GM19328 (cell line): ENCODE results near the gene NECAB2.

Source experiments
- ATAC-seq: cut with Tn5 transposase; IDR thresholded peaks from one replicate; pipeline ENCODE4 v1.9.1; 2021; ENCODE audit warnings: mild to moderate bottlenecking, moderate library complexity; ENCODE audit not compliant: unreplicated experiment

The NECAB2 gene

GRCh38 chr16:83981799-83982198 is 13.8 kb downstream of the NECAB2 start:
- ATAC-seq = no peak

- ATAC-seq = no peak
These were observed 15.4 kb downstream of the NECAB2 start for GRCh38 chr16:83983491-83983890.

- ATAC-seq = no peak
These were observed 21.3 kb downstream of the NECAB2 start for GRCh38 chr16:83989300-83989699.

- ATAC-seq = no peak
These were observed 22.4 kb downstream of the NECAB2 start for GRCh38 chr16:83990492-83990891.

- ATAC-seq = no peak
These were observed 24.6 kb downstream of the NECAB2 start for GRCh38 chr16:83992624-83993023.

GRCh38 chr16:83994087-83994486 is 26.0 kb downstream of the NECAB2 start:
- no peak for ATAC-seq

- ATAC-seq = no peak
These were observed 26.7 kb downstream of the NECAB2 start for GRCh38 chr16:83994703-83995102.

GRCh38 chr16:83995754-83996153 is 27.7 kb downstream of the NECAB2 start:
- ATAC-seq = no peak

- no peak for ATAC-seq
These were observed 28.6 kb downstream of the NECAB2 start for GRCh38 chr16:83996481-83997252.

- ATAC-seq = no peak
These were observed 30.0 kb downstream of the NECAB2 start for GRCh38 chr16:83998091-83998490.

- no peak for ATAC-seq
These were observed 33.1 kb downstream of the NECAB2 start for GRCh38 chr16:84000989-84001642.

GRCh38 chr16:84001726-84002125 is 33.7 kb downstream of the NECAB2 start:
- no peak for ATAC-seq

- ATAC-seq = no peak
These were observed 35.0 kb downstream of the NECAB2 start for GRCh38 chr16:84003038-84003437.

- ATAC-seq = no peak
These were observed 36.4 kb downstream of the NECAB2 start for GRCh38 chr16:84004442-84004841.

- ATAC-seq = no peak
These were observed 37.3 kb downstream of the NECAB2 start for GRCh38 chr16:84005391-84005790.

GRCh38 chr16:84007520-84007919 is 39.5 kb downstream of the NECAB2 start:
- ATAC-seq = no peak

GRCh38 chr16:84007965-84008364 is 39.9 kb downstream of the NECAB2 start:
- ATAC-seq = no peak

GRCh38 chr16:84009282-84009681 is 41.2 kb downstream of the NECAB2 start:
- ATAC-seq = no peak

GRCh38 chr16:84013787-84014569 is 45.9 kb downstream of the NECAB2 start:
- peak; percentile 49 for ATAC-seq

- ATAC-seq = no peak
These were observed 46.7 kb downstream of the NECAB2 start for GRCh38 chr16:84014570-84015327.

GRCh38 chr16:84015399-84015798 is 47.4 kb downstream of the NECAB2 start:
- ATAC-seq = no peak
